HepG2 (cell line): ENCODE data around the gene COMMD1.

Source experiments
- CTCF ChIP-seq: sonication (generic); formaldehyde crosslinking; IDR thresholded peaks from 2 replicates; pipeline ENCODE4 v1.5.0; 2020; ENCODE audit warnings: mild to moderate bottlenecking, missing genetic modification reagents, moderate library complexity
- ZMYM2 ChIP-seq: sonication (generic); formaldehyde crosslinking; IDR thresholded peaks from 2 replicates; pipeline ENCODE4 v1.8.0; 2022; ENCODE audit warnings: mild to moderate bottlenecking, missing genetic modification reagents

GRCh38 chr2:62016957-62017356, 111.5 kb downstream of the COMMD1 start:
- TF ChIP-seq ZMYM2 (CRISPR knock-in tag) (no peak), CTCF (CRISPR knock-in tag) (no peak)
